ENCODE measurements around the gene ZNF804B. TPM values are rescaled to one million over a fixed set of nuclear protein-coding genes. Genes with fewer than 3 reads are reported as not detected.

ZNF804B gene
- total and polyA plus RNA-seq, 9 of the 15 experiments (the other 6 are each of a cell fraction or from before 2014, with no cell fraction given): 0.04 to 0.22 (median 0.09) TPM; not detected in 6

GRCh38 chr7:88818552-88818951 lies 59.1 kb downstream of the ZNF804B start:
- no peak for ATAC-seq
- H3K9ac ChIP-seq (ENCODE audit: insufficient read depth in 1 of 2, low read depth in 2 of 2, low read length in 2 of 2): no peak overlapping the region
- H3K4me3 ChIP-seq: no peak overlapping the region
- H3K9me3 ChIP-seq (replicated peaks; ENCODE audit: control insufficient read depth, insufficient read depth, low read depth, low read length): no peaks in the 10 kb centered on the region
- DNase-seq (ENCODE audit: extremely low read depth in 1 of 4, low spot score in 3 of 4): no peak
- no peaks in the 10 kb centered on the region for H3K4me1 ChIP-seq (replicated peaks in 1 of 2; ENCODE audit: control insufficient read depth in 2 of 2, insufficient read depth in 2 of 2, low read length in 2 of 2)
- TF ChIP-seq ESRRA (IDR thresholded peaks at IDR 0.05; ENCODE audit: borderline replicate concordance, low read depth) (no peak), MTA3 (IDR thresholded peaks at IDR 0.05; ENCODE audit: borderline replicate concordance) (no peak), PTBP1 (IDR thresholded peaks at IDR 0.05; ENCODE audit: low read depth, low read length) (no peak), MEF2D (tag; conservative IDR thresholded peaks at IDR 0.05; ENCODE audit: low read depth) (no peak), POLR2A (conservative IDR thresholded peaks at IDR 0.05) (no peak), MCM3 (IDR thresholded peaks at IDR 0.05) (no peak), HIVEP1 (CRISPR knock-in tag; IDR thresholded peaks at IDR 0.05) (no peak), IRF2 (CRISPR knock-in tag; IDR thresholded peaks at IDR 0.05) (no peak), POLR2G (IDR thresholded peaks at IDR 0.05; ENCODE audit: low read depth, low read length) (no peak), MXI1 (IDR thresholded peaks at IDR 0.05; ENCODE audit: low read depth, low read length) (no peak), RBM39 (optimal IDR thresholded peaks at IDR 0.05; ENCODE audit: low read depth, low read length) (no peak), E2F1 (CRISPR knock-in tag; IDR thresholded peaks at IDR 0.05) (no peak), TBP (optimal IDR thresholded peaks at IDR 0.05; ENCODE audit: low read depth, low read length) (no peak), FOS (IDR thresholded peaks at IDR 0.05; ENCODE audit: extremely low read depth, insufficient read length) (no peak), SUPT5H (IDR thresholded peaks at IDR 0.05) (no peak), NFIX (CRISPR knock-in tag; IDR thresholded peaks at IDR 0.05; ENCODE audit: low read depth) (no peak), MED1 (CRISPR knock-in tag; IDR thresholded peaks at IDR 0.05; ENCODE audit: borderline replicate concordance) (no peak)
- TF ChIP-seq, protein P1, sequence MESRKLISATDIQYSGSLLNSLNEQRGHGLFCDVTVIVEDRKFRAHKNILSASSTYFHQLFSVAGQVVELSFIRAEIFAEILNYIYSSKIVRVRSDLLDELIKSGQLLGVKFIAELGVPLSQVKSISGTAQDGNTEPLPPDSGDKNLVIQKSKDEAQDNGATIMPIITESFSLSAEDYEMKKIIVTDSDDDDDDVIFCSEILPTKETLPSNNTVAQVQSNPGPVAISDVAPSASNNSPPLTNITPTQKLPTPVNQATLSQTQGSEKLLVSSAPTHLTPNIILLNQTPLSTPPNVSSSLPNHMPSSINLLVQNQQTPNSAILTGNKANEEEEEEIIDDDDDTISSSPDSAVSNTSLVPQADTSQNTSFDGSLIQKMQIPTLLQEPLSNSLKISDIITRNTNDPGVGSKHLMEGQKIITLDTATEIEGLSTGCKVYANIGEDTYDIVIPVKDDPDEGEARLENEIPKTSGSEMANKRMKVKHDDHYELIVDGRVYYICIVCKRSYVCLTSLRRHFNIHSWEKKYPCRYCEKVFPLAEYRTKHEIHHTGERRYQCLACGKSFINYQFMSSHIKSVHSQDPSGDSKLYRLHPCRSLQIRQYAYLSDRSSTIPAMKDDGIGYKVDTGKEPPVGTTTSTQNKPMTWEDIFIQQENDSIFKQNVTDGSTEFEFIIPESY (CRISPR knock-in tag; IDR thresholded peaks at IDR 0.05): no peak
- TF ChIP-seq, protein P2, sequence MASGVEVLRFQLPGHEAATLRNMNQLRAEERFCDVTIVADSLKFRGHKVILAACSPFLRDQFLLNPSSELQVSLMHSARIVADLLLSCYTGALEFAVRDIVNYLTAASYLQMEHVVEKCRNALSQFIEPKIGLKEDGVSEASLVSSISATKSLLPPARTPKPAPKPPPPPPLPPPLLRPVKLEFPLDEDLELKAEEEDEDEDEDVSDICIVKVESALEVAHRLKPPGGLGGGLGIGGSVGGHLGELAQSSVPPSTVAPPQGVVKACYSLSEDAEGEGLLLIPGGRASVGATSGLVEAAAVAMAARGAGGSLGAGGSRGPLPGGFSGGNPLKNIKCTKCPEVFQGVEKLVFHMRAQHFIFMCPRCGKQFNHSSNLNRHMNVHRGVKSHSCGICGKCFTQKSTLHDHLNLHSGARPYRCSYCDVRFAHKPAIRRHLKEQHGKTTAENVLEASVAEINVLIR (CRISPR knock-in tag; IDR thresholded peaks at IDR 0.05): no peak
- H3K36me3 ChIP-seq (ENCODE audit: control insufficient read depth, insufficient read depth, low read length): no peaks in the 10 kb centered on the region
- H3K27ac ChIP-seq (ENCODE audit: extremely low read depth, low read depth, low read length): no peak overlapping the region
- H3K79me2 ChIP-seq (ENCODE audit: control insufficient read depth, insufficient read depth, low read length): no peaks in the 10 kb centered on the region
- H3K4me2 ChIP-seq (ENCODE audit: insufficient read depth, low read length): no peak overlapping the region
- no peak for FAIRE-seq
- H2AFZ ChIP-seq (ENCODE audit: low read depth, low read length): no peak overlapping the region
- H3K9me1 ChIP-seq (ENCODE audit: control insufficient read depth, insufficient read depth, low read length): no peaks in the 10 kb centered on the region
- in situ Hi-C loops (cut with MboI) (no loop called here), intact Hi-C loops (cut with micrococcal nuclease) (no loop called here)
- no peaks in the 10 kb centered on the region for H4K20me1 ChIP-seq (replicated peaks; ENCODE audit: control insufficient read depth, insufficient read depth, low read length)
- no TSS peak for BruUV-seq (replicated peaks)
- ChIA-PET CTCF (ENCODE audit: low intra/inter-chr PET ratio) (no interaction called here), POLR2A (no interaction called here)
- no peaks in the 10 kb centered on the region for H3K27me3 ChIP-seq (ENCODE audit: control insufficient read depth in 2 of 2, insufficient read depth in 2 of 2, low read length in 2 of 2)

All from K562 (cell line).